ENCODE results near the gene SCAF1.

The SCAF1 gene

GRCh38 chr19:49658139-49658517, 16.1 kb downstream of the SCAF1 start:
- Histone ChIP-seq H2AFZ (ENCODE audit: low read length) (no peak overlapping the region), H4K20me1 (ENCODE audit: insufficient read depth, low read length) (no peaks in the 10 kb centered on the region), H3K27me3 (replicated peaks; ENCODE audit: insufficient read depth, low read length) (no peaks in the 10 kb centered on the region), H3K9ac (ENCODE audit: low read length) (no peak overlapping the region), H3K79me2 (ENCODE audit: low read length) (peaks cover 15% of the 10 kb centered on the region), H3K4me3 (ENCODE audit: low read length) (no peak overlapping the region), H3K4me2 (ENCODE audit: low read depth, low read length) (no peak overlapping the region), H3K27ac (ENCODE audit: low read length) (no peak overlapping the region), H3F3A (ENCODE audit: insufficient read depth, low read length) (peaks cover 4% of the 10 kb centered on the region; the same call in 1 of the 2 replicates), H3K36me3 (replicated peaks; ENCODE audit: insufficient read depth, low read length) (no peaks in the 10 kb centered on the region; the same call in 1 of the 2 replicates), H3K9me3 (replicated peaks; ENCODE audit: insufficient read depth, low read length) (no peaks in the 10 kb centered on the region), H3K9me2 (replicated peaks; ENCODE audit: insufficient read depth, low read length) (no peaks in the 10 kb centered on the region), H3K4me1 (ENCODE audit: low read length) (peaks cover 6% of the 10 kb centered on the region)
- TF ChIP-seq CTCF (IDR thresholded peaks at IDR 0.05; ENCODE audit: low read length) = no peak
- no peak for TF ChIP-seq EZH2 (optimal IDR thresholded peaks at IDR 0.05; ENCODE audit: low read depth, low read length)
- no peak for TF ChIP-seq EZH2phosphoT487 (IDR thresholded peaks at IDR 0.05; ENCODE audit: low read length)
- DNase-seq = no peak

- H4K20me1 ChIP-seq (ENCODE audit: insufficient read depth, low read length) = no peaks in the 10 kb centered on the region
- H3K27me3 ChIP-seq (replicated peaks; ENCODE audit: insufficient read depth, low read length) = no peaks in the 10 kb centered on the region
- no peak for TF ChIP-seq CTCF (IDR thresholded peaks at IDR 0.05; ENCODE audit: low read length)
- TF ChIP-seq EZH2phosphoT487 (IDR thresholded peaks at IDR 0.05; ENCODE audit: low read length) = no peak
- no peak for TF ChIP-seq EZH2 (optimal IDR thresholded peaks at IDR 0.05; ENCODE audit: low read depth, low read length)
- peaks cover 19% of the 10 kb centered on the region for H3K79me2 ChIP-seq (ENCODE audit: low read length)
- H3K9me2 ChIP-seq (replicated peaks; ENCODE audit: insufficient read depth, low read length) = no peaks in the 10 kb centered on the region
- no peak overlapping the region for H3K4me2 ChIP-seq (ENCODE audit: low read depth, low read length)
- H3K9ac ChIP-seq (ENCODE audit: low read length) = no peak overlapping the region
- H2AFZ ChIP-seq (ENCODE audit: low read length) = no peak overlapping the region
- H3K27ac ChIP-seq (ENCODE audit: low read length) = no peak overlapping the region
- H3K9me3 ChIP-seq (replicated peaks; ENCODE audit: insufficient read depth, low read length) = no peaks in the 10 kb centered on the region
- no peaks in the 10 kb centered on the region; the same call in 1 of the 2 replicates for H3K36me3 ChIP-seq (replicated peaks; ENCODE audit: insufficient read depth, low read length)
- H3K4me3 ChIP-seq (ENCODE audit: low read length) = no peak overlapping the region
- peaks cover 9% of the 10 kb centered on the region for H3K4me1 ChIP-seq (ENCODE audit: low read length)
- DNase-seq = no peak
- H3F3A ChIP-seq (ENCODE audit: insufficient read depth, low read length) = peaks cover 11% of the 10 kb centered on the region
Observed at GRCh38 chr19:49658566-49659442, 16.8 kb downstream of the SCAF1 start.

- Histone ChIP-seq H3F3A (ENCODE audit: insufficient read depth, low read length) (peaks cover 28% of the 10 kb centered on the region), H3K9me2 (replicated peaks; ENCODE audit: insufficient read depth, low read length) (no peaks in the 10 kb centered on the region), H3K4me1 (ENCODE audit: low read length) (peaks cover 9% of the 10 kb centered on the region), H3K27ac (ENCODE audit: low read length) (no peak overlapping the region), H2AFZ (ENCODE audit: low read length) (no peak overlapping the region), H3K36me3 (replicated peaks; ENCODE audit: insufficient read depth, low read length) (no peaks in the 10 kb centered on the region; the same call in 1 of the 2 replicates), H3K9me3 (replicated peaks; ENCODE audit: insufficient read depth, low read length) (no peaks in the 10 kb centered on the region), H3K9ac (ENCODE audit: low read length) (no peak overlapping the region), H3K79me2 (ENCODE audit: low read length) (peaks cover 29% of the 10 kb centered on the region), H3K4me3 (ENCODE audit: low read length) (no peak overlapping the region), H3K27me3 (replicated peaks; ENCODE audit: insufficient read depth, low read length) (no peaks in the 10 kb centered on the region), H3K4me2 (ENCODE audit: low read depth, low read length) (no peak overlapping the region), H4K20me1 (ENCODE audit: insufficient read depth, low read length) (no peaks in the 10 kb centered on the region)
- no peak for DNase-seq
- TF ChIP-seq EZH2 (optimal IDR thresholded peaks at IDR 0.05; ENCODE audit: low read depth, low read length) (no peak), EZH2phosphoT487 (IDR thresholded peaks at IDR 0.05; ENCODE audit: low read length) (no peak), CTCF (IDR thresholded peaks at IDR 0.05; ENCODE audit: low read length) (no peak)
Observed at GRCh38 chr19:49660338-49660961, 18.4 kb downstream of the SCAF1 start.

Measured in MM.1S (cell line).